ENCODE data around the gene GJC3.

Gene GJC3

GRCh38 chr7:99899830-99900519 is 29.4 kb downstream of the GJC3 start:
- ATAC-seq = no peak
- TF ChIP-seq POU6F1 (CRISPR knock-in tag; IDR thresholded peaks at IDR 0.05; ENCODE audit: borderline replicate concordance, low read depth) (no peak), TOX (CRISPR knock-in tag; IDR thresholded peaks at IDR 0.05; ENCODE audit: borderline replicate concordance) (no peak), PATZ1 (CRISPR knock-in tag; IDR thresholded peaks at IDR 0.05; ENCODE audit: borderline replicate concordance) (no peak), RARB (CRISPR knock-in tag; IDR thresholded peaks at IDR 0.05) (no peak), ARNTL (CRISPR knock-in tag; IDR thresholded peaks at IDR 0.05; ENCODE audit: borderline replicate concordance, low read depth) (no peak), ZNF70 (CRISPR knock-in tag; IDR thresholded peaks at IDR 0.05) (no peak), CREB5 (CRISPR knock-in tag; IDR thresholded peaks at IDR 0.05; ENCODE audit: low read depth) (no peak), GLIS3 (CRISPR knock-in tag; IDR thresholded peaks at IDR 0.05) (no peak), CSDC2 (CRISPR knock-in tag; IDR thresholded peaks at IDR 0.05) (no peak), ISL1 (CRISPR knock-in tag; IDR thresholded peaks at IDR 0.05) (no peak), ESRRG (CRISPR knock-in tag; IDR thresholded peaks at IDR 0.05) (no peak), ZFP3 (CRISPR knock-in tag; IDR thresholded peaks at IDR 0.05) (no peak), TSHZ2 (CRISPR knock-in tag; IDR thresholded peaks at IDR 0.05) (no peak), ZFP30 (CRISPR knock-in tag; IDR thresholded peaks at IDR 0.05) (no peak), CSRNP3 (CRISPR knock-in tag; IDR thresholded peaks at IDR 0.05) (no peak), PPARA (CRISPR knock-in tag; IDR thresholded peaks at IDR 0.05; ENCODE audit: borderline replicate concordance) (no peak)

GRCh38 chr7:99898836-99899235 is 30.6 kb downstream of the GJC3 start:
- no peak for TF ChIP-seq ISL1 (CRISPR knock-in tag; IDR thresholded peaks at IDR 0.05)
- TF ChIP-seq GLIS3 (CRISPR knock-in tag; IDR thresholded peaks at IDR 0.05) = no peak
- ATAC-seq = no peak; the same call in 2 of the 3 replicates

- TF ChIP-seq GLIS3 (CRISPR knock-in tag; IDR thresholded peaks at IDR 0.05) = no peak
- ATAC-seq = no peak
Observed at GRCh38 chr7:99898023-99898357, 31.4 kb downstream of the GJC3 start.

- no peak for ATAC-seq
- no peak for TF ChIP-seq POU6F1 (CRISPR knock-in tag; IDR thresholded peaks at IDR 0.05; ENCODE audit: borderline replicate concordance, low read depth)
- TF ChIP-seq ZNF70 (CRISPR knock-in tag; IDR thresholded peaks at IDR 0.05) = no peak
- TF ChIP-seq ARNTL (CRISPR knock-in tag; IDR thresholded peaks at IDR 0.05; ENCODE audit: borderline replicate concordance, low read depth) = no peak
- no peak for TF ChIP-seq ZFP3 (CRISPR knock-in tag; IDR thresholded peaks at IDR 0.05)
- no peak for TF ChIP-seq OSR1 (CRISPR knock-in tag; IDR thresholded peaks at IDR 0.05)
- TF ChIP-seq TOX (CRISPR knock-in tag; IDR thresholded peaks at IDR 0.05; ENCODE audit: borderline replicate concordance) = no peak
- TF ChIP-seq CSDC2 (CRISPR knock-in tag; IDR thresholded peaks at IDR 0.05) = no peak
- no peak for TF ChIP-seq PATZ1 (CRISPR knock-in tag; IDR thresholded peaks at IDR 0.05; ENCODE audit: borderline replicate concordance)
- TF ChIP-seq SNAI2 (CRISPR knock-in tag; IDR thresholded peaks at IDR 0.05) = no peak
Observed at GRCh38 chr7:99897322-99898022, 31.9 kb downstream of the GJC3 start.

Data from SK-N-SH treated with all-trans-retinoic acid at 6 μM for 48 hours (cell line).